SHP77 (cell line): ENCODE data around the gene CENPU.

Source experiments
- DNase-seq, 2 experiments: peaks; one replicate each; lab custom pipeline; 2025; lab: John Stamatoyannopoulos, UW

Gene CENPU

GRCh38 chr4:184712322-184712721, 21.6 kb downstream of the CENPU start:
- no peak for DNase-seq

DNA sequence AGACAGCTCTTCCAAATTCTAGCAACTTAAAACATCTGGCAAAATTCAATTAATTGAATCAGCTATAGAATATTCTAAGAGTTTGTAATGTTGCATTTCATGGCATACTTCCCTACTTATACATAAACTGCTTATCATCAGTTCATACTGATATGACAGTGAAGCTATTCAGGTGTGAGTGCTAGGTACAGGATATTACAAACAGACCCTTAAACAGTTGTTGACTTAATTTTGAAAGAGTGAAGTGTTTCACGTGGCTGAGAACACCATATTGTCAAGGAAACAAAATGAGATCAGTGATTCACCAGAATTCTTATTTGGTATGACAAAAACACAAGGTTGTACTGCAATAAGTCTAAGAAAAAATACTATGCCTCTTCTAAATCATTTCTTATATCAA, 27.4 kb downstream of the CENPU start:
- DNase-seq, result no peak

- DNase-seq, result no peak
Measured at GRCh38 chr4:184705692-184706091, 28.2 kb downstream of the CENPU start.

DNA sequence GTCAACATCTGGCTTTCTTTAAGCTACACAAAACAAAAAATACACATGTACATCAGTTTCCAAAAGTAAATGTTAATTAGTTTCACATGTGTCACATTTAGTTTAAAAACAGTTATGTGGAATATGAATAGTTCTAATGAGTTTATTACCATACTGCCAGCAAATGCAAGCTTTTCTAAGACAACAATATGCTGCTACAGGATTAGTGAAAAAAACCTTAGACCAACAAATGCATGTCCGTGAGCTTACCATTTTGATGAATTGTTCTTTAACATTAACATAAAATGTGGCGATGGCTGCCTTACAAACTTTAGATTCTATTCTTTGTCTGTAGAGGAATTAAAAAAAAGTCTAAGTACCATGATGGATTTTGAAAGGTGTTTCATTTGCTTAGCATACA, 31.8 kb downstream of the CENPU start:
- no peak for DNase-seq

DNA sequence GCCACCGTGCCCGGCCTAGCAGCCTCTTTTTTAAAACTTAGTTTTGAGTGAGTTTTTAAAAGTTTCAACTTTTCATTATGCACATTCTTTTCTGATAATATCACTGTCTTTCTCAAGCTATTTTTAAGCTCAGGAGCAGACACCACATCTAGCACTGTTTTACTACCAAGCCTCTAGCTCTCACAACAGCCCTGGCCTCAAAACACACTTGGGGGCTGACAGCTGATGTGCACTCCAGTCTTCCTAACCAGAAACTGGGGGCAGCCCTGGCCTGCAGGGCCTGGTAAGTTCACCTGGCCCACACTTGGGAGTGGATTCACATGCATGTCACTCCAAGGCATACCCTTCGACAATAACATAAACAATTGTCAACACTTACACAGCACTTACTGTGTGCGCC, 34.0 kb downstream of the CENPU start:
- DNase-seq, result no peak

GRCh38 chr4:184697956-184698355, 35.9 kb downstream of the CENPU start:
- no peak for DNase-seq

DNA sequence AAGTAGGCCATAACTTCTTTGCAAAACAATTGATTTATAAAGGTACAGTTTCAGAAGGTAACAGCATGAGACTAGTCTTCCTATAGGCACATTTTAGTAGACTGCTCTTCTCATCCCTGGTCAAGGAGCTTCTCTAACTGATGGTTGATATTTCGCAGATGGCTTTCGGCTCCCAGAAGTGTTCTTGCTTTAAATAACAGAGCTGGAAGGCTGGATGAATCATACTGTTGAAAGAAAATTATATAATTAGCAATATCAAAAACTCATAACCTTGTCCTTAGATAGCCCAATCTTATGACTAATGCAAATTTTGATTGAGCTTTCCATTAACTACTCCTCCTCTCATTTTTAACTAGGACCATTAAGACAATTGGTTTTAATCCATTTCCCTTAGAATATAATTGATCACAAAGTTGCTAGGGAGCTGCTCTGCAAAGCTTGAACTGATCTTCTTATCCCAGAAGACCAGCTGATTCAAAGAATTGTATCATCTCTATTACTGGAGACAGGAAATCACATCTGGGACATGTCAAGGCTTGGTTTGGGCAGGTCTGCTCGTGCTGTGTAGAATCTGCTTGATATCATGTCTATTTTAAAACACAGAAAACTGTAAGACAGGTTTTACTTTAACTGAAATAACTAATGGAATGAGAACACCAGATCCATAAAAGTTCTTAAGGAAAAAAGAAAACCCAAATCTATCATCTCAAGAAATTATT, 38.6 kb downstream of the CENPU start:
- no peak for DNase-seq

- no peak for DNase-seq
Measured at GRCh38 chr4:184694412-184694956, 39.4 kb downstream of the CENPU start.

- DNase-seq, result no peak
Measured at GRCh38 chr4:184693056-184693455, 40.8 kb downstream of the CENPU start.

DNA sequence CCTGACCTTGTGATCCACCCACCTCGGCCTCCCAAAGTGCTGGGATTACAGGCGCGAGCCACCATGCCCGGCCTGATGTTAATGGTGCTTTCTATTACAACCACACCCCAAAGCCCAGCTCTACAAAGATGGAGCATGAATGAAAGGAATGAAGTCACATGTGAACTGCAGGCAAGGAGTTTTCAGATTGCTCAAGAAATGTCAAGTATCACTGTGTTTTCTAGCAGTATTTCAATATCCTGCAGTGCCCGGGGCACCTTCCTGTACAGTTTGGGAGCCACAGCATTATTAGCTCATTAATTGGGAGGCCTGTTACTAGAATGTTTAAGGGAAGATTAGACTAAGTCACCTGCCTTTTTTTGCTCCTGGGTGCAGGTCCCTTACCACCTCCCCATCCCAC, 44.2 kb downstream of the CENPU start:
- DNase-seq, result no peak

- DNase-seq, result peak in 1 of 2 experiments; percentile 12
Measured at GRCh38 chr4:184688447-184688846, 45.4 kb downstream of the CENPU start.

GRCh38 chr4:184688005-184688404, 45.9 kb downstream of the CENPU start:
- DNase-seq, result no peak

GRCh38 chr4:184684491-184685189, 49.3 kb downstream of the CENPU start:
- DNase-seq, result no peak

DNA sequence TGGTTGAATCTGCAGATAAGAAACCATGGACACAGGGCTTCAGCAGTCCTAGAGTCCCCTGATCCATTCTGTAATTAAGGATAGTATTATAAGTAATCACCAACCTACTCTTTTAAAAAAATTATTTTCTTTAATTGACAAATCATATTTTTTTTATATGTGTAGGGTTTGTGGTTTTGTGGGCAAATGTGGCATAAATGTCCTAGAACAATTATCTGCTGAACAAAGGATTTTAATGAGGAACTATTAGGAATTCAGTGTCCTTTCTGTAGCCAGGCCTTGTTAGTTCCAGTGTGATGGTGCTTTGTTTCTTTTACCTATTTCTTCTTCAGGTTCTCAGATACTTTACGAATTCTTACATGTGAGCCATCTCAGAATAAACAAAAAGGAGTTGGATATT, 52.0 kb downstream of the CENPU start:
- no peak for DNase-seq

- no peak for DNase-seq
Measured at GRCh38 chr4:184680698-184681097, 53.2 kb downstream of the CENPU start.

DNA sequence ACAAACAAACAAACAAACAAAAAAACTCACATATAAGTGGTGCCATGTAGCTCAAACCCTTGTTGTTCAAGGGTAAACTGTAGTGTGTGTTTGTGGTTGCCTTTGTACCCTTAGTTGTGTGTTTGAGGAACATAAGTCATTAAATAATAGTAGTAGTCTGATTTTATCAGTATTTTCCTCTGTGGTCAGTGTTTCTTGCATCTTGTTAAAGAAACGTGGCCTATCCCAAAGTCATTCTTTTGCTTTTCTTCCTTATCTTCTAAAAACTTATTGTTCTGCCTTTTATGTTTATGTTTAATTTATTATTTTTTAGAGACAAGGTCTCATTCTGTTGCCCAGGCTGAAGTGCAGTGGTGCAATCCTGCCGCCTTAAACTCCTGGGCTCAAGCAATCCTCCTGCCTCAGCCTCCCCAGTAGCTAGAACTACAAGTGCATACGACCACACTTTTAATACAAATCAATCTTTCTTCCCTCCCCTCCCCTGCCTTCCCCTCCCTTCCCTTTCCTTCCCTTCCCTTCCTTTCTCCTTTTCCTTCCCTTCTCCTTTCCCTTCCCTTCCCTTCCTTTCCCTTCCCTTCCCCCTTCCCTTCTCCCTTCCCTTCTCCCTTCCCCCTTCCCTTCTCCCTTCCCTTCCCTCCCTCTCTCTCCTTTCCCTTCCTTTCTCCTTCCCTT, 57.9 kb downstream of the CENPU start:
- no peak for DNase-seq

DNA sequence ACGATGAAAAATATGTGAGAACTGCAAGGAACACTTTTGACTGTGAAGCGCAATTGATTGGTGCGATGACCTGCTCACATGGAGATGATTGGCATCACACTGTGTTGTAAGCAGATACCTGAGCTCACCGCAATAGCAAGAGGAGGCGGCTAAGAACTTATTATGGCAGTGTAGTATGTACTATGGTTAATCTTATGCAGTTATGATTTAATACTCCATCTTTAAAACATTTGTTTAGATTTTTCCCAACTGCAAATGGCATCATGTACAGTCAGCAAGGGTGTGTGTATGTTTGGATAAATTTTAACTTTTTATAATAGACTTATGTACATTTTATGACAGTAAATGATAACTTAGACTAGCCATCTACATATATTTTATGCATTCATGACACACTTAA, 58.9 kb downstream of the CENPU start:
- no peak for DNase-seq

GRCh38 chr4:184674011-184674410, 59.9 kb downstream of the CENPU start:
- DNase-seq, result no peak

GRCh38 chr4:184672741-184673140, 61.2 kb downstream of the CENPU start:
- DNase-seq, result no peak

DNA sequence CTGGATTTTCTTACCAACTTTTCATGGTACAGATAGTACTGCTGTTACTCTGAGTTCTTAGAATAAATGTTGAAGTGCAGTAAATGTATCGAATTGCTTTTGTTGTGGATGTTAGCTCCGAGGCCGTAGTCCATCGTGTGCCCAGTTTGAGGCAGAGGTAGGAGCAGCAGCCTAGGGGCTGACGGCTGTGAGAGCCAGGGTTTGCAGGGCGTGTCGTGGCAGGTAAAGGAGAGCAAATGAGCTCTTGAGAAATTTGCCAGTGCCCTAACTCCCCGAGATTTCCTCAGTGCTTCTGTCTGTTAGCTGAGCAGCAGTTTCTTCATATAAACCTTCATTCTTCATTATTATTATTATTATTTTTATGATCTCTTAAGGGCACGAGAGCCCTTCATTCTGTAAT, 62.8 kb downstream of the CENPU start:
- no peak for DNase-seq

DNA sequence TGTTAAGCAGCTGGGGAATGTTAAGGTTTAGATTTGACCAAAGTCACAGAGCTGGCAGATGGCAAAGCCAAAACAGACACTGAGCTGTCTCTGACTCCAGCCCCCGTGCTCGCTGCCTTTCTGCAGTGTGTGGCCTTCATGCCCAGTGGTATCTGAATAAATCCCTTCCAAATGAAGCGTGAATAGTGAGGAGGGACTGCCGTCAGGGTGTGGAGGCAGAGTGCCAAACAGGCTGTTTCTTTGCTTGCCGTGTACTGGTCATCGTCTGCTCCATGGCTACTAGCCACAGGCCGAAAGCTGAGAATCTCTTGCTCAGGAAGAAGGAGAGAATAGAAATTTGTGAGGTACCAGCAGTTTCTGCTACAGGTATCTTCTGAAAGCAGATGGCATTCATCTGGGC, 64.6 kb downstream of the CENPU start:
- no peak for DNase-seq

- DNase-seq, result no peak
Measured at GRCh38 chr4:184668511-184669114, 65.3 kb downstream of the CENPU start.

GRCh38 chr4:184668096-184668495, 65.8 kb downstream of the CENPU start:
- DNase-seq, result no peak
